Colonic mucosa (tissue), 4 donors: ENCODE data around the gene COL16A1. TPM values are rescaled to one million over a fixed set of nuclear protein-coding genes. Genes with fewer than 3 reads are reported as not detected.

Experiments
- DNase-seq: peaks from one replicate; pipeline ENCODE4 v3.0.0-alpha.2; 2020
- H3K27ac ChIP-seq: fragments of 200-600 bp; one replicate; pipeline ENCODE4 v1.8.0; 2021
- H3K27me3 ChIP-seq: fragments of 200-600 bp; one replicate; pipeline ENCODE4 v1.8.0; 2021
- H3K36me3 ChIP-seq: fragments of 200-600 bp; one replicate; pipeline ENCODE4 v1.8.0; 2021
- H3K4me1 ChIP-seq: fragments of 200-600 bp; one replicate; pipeline ENCODE4 v1.8.0; 2021; ENCODE audit warnings: mild to moderate bottlenecking
- H3K4me3 ChIP-seq: fragments of 200-600 bp; one replicate; pipeline ENCODE4 v1.8.0; 2021
- H3K9ac ChIP-seq, 2 donors: one replicate each; pipeline ENCODE4 v1.7.0; 2013; ENCODE audit warnings: control low read depth in 2 of 2, low read depth in 2 of 2, low read length in 2 of 2
- H3K9me3 ChIP-seq: fragments of 200-600 bp; one replicate; pipeline ENCODE4 v1.8.0; 2021
- CTCF ChIP-seq: fragments of 200-600 bp; IDR thresholded peaks from one replicate; pipeline ENCODE4 v1.8.0; 2022; ENCODE audit warnings: antibody characterized with exemption, mild to moderate bottlenecking
- intact Hi-C: fragments of 100-400 bp; cut with DNase I; formaldehyde crosslinking; loops from one replicate; pipeline ENCODE4 v1.14.1; 2022
- total RNA-seq, 2 donors: library from RNA; stranded (reverse); fragmentation: NEBNext Ultra II Directional in 1 of 2; extraction: Animal tissue kit (Norgen Biotek cat#: 25700) in 1 of 2; gene quantifications; one replicate each; pipeline ENCODE4 v1.2.1, GENCODE V29; 2021
- donor health status: healthy.
- donor health status: DM: no; HTN: no; CAD: no.
- donor health status: DM: no; HTN: no; CAD: no.

Gene COL16A1
- total RNA-seq, 2 donors from 2014 or later: 9.0 to 15.4 TPM

DNA sequence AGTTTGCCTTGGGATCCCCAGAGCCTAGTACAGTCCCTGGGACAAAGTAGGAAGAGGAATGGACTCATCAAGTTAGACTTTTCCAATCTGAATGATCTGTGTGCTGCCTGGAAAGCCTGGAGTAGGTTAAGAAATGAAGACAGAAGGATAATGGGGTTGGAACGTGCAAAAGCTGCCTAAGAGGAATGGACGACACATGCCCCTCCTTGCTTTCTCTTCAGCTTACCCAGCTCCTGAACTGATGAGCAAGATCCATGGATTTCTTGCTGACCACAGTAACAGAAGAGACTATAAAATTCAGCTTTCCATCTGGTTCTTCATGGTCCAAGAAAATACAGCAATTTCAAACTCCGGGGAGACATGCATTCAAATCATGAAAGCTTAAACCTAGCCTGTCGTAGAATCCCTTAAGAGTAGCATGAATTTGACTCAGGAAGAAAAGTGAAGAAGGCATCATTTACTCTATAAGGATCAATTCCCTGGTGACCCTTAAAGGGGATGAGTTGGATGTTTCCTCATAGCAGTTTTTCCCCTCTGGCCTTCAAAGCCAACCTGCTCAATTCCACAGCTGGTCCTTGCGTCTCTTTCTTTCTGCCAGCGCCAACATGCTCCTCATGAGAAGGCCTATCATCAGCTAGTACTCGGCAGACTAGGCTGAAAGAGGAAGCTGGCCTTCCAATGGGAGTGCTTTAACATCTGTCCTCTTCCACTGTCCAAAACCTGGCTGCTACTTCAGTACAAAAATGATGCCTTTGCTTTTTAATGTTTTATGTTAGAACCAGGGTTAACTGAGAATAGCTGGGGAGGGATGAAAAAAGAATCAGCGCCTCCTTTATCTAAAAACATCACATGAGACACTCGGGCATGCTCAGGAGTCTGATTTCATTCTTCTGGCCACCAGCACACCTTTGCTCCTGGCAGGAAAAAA, 53.4 kb downstream of the COL16A1 start:
- Histone ChIP-seq H3K36me3 (no peaks in the 10 kb centered on the region), H3K4me1 (no peaks in the 10 kb centered on the region), H3K27me3 (no peaks in the 10 kb centered on the region), H3K4me3 (no peak overlapping the region), H3K9ac (peak overlapping the region in 1 of 2 donors; percentile 24), H3K27ac (no peak overlapping the region), H3K9me3 (no peaks in the 10 kb centered on the region)
- no peak for TF ChIP-seq CTCF
- intact Hi-C loops: no loop called here
- no peak for DNase-seq

- DNase-seq: no peak
- H3K36me3 ChIP-seq: no peaks in the 10 kb centered on the region
- no peak overlapping the region for H3K9ac ChIP-seq
- no peak for TF ChIP-seq CTCF
- no peak overlapping the region for H3K27ac ChIP-seq
- intact Hi-C loops: no loop called here
- no peaks in the 10 kb centered on the region for H3K9me3 ChIP-seq
- H3K4me1 ChIP-seq: no peaks in the 10 kb centered on the region
- H3K4me3 ChIP-seq: no peak overlapping the region
- H3K27me3 ChIP-seq: no peaks in the 10 kb centered on the region
Measured at GRCh38 chr1:31648641-31649357, 55.0 kb downstream of the COL16A1 start.

DNA sequence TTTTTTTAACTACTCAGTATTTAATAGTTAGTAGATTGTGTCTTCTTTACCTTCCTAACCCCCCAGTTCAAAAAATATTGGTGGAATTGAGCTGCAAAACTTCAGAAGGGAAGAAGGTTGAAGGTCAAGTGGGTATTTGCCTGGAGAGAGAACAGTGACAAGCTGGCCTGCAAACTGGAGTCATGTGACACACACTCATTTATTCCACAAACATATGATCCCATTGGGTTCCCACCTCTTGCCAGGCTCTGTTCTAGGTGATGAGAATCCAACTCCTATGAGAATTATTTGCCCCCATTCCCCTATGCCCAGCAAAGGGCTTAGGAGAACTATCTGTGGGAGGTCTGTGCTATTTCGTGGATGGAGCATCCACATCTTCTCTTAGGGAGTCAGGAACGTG, 55.6 kb downstream of the COL16A1 start:
- no peak for TF ChIP-seq CTCF
- DNase-seq: no peak
- intact Hi-C loops: no loop called here
- no peak overlapping the region for H3K27ac ChIP-seq
- no peaks in the 10 kb centered on the region for H3K9me3 ChIP-seq
- no peak overlapping the region for H3K4me3 ChIP-seq
- H3K4me1 ChIP-seq: no peaks in the 10 kb centered on the region
- no peaks in the 10 kb centered on the region for H3K36me3 ChIP-seq
- no peaks in the 10 kb centered on the region for H3K27me3 ChIP-seq
- no peak overlapping the region for H3K9ac ChIP-seq

DNA sequence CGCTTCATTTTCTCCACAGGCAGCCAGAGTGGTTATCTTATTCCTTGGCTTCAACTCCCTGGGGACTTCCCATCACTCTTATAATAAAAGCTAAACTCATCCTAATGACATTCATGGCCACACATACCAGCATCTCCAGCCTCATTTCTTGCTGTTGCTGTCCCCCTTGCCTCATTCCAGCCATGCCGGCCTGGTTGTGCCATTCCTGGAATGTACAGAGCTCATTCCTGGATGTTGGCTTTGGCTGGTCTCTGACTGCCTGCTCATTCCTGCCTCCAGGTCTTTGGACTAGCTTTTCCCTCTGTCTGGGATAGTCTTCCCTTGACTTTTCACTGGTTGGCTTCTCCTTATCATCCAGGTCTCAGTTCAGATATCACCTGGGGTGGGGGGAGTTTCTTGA, 56.7 kb downstream of the COL16A1 start:
- Histone ChIP-seq H3K27ac (no peak overlapping the region), H3K4me1 (no peaks in the 10 kb centered on the region), H3K4me3 (no peak overlapping the region), H3K9me3 (no peaks in the 10 kb centered on the region), H3K36me3 (no peaks in the 10 kb centered on the region), H3K27me3 (no peaks in the 10 kb centered on the region), H3K9ac (no peak overlapping the region)
- TF ChIP-seq CTCF: no peak
- intact Hi-C loops: no loop called here
- no peak for DNase-seq

DNA sequence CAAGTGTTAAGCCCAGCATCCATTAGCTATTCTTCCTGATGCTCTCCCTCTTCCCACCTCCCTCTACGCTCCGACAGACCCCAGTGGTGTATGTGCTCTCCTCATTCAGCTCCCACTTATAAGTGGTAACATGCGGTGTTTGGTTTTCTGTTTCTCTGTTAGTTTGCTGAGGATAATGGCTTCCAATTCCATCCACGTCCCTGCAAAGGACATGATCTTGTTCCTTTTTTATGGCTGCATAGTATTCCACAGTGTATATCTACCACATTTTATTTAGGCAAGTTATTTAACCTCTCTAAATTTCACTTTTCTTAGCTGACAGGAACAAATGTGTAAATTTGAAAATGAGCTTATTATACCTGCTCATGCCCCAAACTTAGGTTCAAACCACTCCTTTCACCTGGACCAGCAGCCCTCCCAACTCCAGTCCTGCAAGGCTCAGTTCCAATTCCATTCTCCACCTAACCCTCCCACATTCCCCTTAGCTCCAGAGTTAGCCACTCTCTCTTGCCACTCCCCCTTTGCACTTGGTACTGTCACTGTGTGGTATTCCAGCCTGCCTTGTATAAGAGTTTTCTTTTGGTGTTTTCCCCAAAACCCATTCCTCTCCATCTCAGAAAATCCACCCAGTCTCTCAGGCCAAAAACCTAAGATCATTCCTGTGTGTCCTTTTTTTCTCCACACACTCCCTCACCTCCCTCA, 57.4 kb downstream of the COL16A1 start:
- Histone ChIP-seq H3K9me3 (no peaks in the 10 kb centered on the region), H3K27me3 (no peaks in the 10 kb centered on the region), H3K27ac (no peak overlapping the region), H3K36me3 (no peaks in the 10 kb centered on the region), H3K9ac (no peak overlapping the region), H3K4me1 (no peaks in the 10 kb centered on the region), H3K4me3 (no peak overlapping the region)
- intact Hi-C loops: no loop called here
- TF ChIP-seq CTCF: no peak
- DNase-seq: no peak
